G401.6 (cell line): ENCODE data around the gene PHKG2.
A peak's percentile ranks its signal among the peaks of the same experiment; 100 is the strongest.

Experiments used
- FAIRE-seq: peaks from 2 replicates; lab custom pipeline; 2012; peaks lifted over from hg19 to GRCh38; lab: Jason Lieb, UNC

Gene PHKG2

DNA sequence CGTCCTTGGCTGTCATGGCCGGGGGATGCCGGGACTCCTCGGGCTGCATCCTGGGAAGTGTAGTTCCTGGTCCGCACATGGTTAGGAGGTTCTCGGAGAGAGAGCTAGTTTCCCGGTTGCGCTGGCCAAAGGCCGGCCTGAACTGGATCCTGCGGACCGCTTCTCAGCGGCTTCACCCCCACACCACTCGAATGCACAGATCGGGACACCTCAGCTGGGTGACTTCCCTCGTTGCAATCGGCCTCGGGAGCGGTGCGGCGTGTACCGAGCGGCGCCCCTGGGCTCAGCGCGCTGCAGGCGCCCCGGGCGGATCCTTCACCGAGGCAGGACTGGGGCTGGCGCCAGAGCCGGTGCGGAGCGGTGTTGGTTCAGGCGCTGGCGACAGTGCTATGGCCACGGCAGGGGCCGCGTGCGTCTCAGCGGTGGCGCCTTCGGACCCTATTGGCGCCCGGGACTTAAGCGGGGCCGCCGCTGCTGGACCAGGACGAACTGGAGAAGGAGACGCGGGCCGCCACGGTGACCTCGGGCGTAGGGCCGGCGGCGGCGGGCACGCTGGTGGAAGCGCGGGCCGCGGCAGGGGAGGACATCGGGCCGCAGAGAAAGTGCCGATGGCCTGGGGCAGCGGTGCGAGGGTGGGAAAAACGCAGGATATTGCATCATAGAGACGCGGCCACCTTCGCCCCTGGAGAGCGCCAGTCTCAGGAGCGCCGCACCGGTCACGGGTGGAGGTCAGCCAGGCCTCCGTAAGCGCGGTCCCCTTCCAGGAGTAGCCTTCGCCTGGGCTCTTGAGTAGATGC lies 27.4 kb downstream of the PHKG2 start:
- FAIRE-seq = peak; percentile 44

- FAIRE-seq = no peak
Observed at GRCh38 chr16:30777591-30778297, 29.5 kb downstream of the PHKG2 start.

DNA sequence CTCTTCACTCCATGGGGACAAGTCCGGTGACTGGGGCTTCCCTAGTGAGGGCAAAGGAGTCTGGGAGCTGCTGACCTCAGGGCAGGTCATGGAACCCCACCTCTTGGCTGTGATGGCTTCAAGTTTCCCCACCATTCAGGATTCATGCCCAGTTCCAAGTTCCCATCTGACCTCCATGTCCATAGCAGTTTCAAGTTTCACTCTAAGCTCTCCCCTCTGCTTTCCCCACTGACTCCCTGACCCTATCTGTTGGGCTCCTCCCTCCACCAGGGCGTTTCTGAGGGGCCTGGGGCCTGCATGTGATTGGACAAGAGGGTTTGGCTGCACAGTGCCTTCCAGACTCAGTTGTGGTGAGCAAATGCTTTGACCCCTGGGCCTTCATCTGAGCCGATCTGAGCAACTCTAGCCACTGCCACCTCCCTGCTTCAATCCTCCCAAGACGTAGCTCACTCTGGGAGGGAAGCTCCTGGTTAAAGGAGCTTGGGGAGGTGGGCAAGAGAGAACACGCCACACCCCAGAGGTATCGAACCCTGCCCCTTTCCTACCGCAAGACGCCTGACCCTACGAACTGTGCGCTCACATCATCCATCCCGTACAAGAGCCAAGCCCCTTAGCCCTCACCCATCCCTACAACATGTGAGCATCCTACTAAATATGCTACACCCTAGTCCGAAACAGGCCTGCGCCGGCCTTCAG lies 30.5 kb downstream of the PHKG2 start:
- no peak for FAIRE-seq

- no peak for FAIRE-seq
Observed at GRCh38 chr16:30779596-30779995, 31.4 kb downstream of the PHKG2 start.

- FAIRE-seq = no peak
Observed at GRCh38 chr16:30780021-30780420, 31.8 kb downstream of the PHKG2 start.

DNA sequence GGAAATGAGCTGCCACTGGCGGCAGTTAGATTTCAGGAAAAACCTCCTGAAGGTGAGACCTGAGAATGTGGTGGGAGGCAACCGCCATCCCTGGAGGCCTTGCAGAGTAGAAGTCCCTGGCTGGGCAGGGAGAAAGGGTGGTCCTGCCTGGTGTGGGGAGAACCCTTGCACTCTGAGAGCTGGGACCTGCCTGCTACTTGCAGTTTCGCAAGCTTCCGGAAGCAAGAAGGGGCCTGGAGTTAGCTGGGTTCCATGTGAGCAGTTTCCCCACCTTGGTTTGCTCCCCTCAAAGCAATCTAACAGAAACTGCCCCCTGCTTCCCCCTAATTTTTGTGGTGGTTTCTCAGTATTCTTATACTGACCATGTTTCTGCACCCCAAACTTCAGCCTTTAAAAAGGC lies 32.3 kb downstream of the PHKG2 start:
- no peak for FAIRE-seq

DNA sequence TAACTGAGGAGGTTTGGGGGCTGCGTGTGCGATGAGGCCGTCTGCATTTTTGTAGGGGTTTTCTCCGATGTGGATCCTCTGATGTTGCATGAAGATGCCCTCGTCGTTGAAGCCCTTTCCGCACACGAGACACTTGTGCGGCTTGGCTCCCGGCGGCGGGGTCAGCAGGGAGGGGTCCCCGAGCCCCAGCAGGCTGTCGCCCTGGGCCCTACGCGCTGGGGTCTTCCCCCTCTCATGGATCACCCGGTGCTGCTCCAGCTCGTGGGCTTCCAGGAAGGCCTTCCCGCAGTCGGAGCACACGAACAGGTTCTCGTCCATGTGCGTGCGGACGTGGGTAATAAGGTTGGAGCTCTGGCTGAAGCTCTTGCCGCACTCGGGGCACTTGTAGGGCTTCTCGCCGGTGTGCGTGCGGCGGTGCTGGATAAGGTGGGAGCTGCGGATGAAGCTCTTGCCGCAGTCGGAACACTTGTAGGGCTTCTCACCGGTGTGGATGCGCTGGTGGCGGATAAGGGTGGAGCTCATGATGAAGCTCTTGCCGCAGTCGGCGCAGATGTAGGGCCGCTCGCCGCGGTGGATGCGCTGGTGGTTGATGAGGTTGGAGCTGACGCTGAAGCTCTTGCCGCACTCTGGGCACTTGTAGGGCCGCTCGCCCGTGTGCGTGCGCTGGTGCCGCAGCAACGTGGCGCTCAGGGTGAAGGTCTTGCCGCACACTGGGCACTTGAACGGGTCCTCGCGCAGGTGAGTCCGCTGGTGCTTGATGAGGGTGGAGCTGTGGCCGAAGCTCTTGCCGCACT lies 34.5 kb downstream of the PHKG2 start:
- FAIRE-seq = no peak

- no peak for FAIRE-seq
Observed at GRCh38 chr16:30783280-30784109, 35.3 kb downstream of the PHKG2 start.

DNA sequence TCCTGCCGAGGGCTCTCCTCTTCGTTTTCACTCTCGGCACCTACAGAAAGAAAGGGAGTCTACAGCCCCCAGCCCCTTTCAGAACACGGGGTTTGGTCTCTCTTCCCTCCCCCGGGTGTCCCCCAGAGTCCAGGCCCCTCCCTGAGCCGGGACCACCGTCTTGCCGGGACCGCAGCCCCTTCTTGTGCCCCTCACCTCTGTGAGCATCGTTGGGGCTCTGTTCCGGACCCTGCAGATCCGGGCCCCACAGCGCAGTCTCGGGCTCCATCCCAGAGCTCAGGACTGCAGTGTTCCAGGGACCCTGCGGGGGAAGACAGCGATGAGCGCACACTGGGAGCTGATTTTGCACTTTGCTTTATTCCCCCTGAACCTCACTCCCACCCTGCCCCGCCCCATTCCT lies 36.0 kb downstream of the PHKG2 start:
- no peak for FAIRE-seq

DNA sequence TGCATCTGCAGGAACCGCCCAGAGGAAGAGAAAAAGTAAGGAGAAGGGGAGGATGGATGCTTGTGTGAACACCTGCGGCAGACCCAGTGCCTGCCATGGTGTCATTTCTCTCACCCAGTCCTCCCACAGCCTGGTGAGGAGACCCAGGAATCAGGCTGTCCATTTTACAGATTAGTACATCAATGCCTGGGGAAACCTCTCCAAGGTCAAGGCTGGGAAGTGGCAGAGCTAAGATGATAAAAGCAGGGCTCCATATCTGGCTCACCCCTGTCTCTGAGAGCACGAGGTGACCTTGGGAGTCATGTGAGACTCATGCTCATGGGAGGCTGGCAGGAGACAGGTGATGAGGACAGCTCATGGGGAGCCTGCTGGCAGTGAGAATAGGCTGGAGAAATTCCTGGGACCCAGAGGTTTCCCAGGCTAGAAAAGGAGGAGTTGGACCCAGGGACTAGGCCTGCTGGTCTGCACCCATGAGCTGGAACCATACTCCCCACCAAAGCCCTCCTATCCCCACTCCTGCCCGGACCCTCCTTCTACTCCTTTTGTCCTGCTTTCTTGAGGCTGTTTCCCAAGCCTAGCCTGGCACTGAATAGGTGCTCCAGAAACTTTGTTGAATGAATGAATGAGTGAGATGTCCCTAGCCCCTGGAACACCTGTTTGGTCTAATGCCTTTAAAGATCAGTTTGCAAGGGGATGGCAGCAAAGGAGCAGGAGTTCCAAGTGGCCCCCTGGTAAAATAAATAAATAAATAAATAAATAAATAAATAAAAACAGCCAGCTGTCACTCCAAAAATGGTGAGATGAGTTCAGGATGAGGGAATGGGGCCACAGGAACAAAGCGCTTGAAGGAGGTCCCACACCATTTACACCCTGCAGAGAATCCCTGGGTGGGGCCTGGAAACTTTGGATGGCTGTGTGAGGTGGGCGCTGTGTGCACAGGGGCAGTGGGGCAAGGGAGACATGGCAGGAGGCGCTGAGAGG lies 37.2 kb downstream of the PHKG2 start:
- FAIRE-seq = no peak

- FAIRE-seq = no peak
Observed at GRCh38 chr16:30786115-30786935, 38.1 kb downstream of the PHKG2 start.

DNA sequence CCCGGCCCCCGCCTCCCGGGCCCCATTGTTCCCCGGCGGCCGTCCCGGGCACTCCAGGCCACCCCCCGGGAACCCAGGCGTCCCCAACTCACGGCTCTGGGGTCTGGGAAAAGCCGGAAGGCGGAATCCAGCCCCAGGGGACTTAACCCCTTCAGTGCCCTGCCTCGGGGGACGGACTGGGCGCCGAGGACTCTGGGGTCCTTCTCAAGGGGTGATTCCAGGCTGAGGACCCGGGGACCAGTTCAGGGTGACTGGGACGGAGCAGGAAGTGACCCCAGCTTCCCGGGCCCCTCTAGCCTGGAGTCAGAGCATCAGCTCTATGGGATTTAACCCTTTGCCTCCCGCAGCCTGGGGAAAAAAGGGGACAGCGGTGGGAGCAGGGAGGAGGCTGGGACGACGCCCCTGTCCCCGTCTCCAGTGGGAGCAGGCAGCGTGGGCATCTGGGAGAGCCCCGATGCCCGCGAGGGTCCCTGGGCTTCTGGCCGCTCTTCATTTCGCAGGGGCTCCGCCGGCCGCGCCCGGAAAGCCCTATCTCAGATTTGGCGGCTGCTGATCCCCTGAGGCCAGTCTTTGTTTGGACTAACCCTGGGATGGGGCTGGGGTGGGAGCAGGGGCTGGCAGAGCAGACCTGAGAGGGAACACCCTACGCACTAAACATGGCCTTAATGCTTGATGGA lies 38.8 kb downstream of the PHKG2 start, which contains the start of gene ZNF629:
ZNF629 (minus strand) TSS at position 270 of the 677 bp plus-strand sequence. CDS start 2,723 bp downstream, outside the sequence.
- FAIRE-seq = no peak

- no peak for FAIRE-seq
Observed at GRCh38 chr16:30787613-30788378, 39.6 kb downstream of the PHKG2 start.

DNA sequence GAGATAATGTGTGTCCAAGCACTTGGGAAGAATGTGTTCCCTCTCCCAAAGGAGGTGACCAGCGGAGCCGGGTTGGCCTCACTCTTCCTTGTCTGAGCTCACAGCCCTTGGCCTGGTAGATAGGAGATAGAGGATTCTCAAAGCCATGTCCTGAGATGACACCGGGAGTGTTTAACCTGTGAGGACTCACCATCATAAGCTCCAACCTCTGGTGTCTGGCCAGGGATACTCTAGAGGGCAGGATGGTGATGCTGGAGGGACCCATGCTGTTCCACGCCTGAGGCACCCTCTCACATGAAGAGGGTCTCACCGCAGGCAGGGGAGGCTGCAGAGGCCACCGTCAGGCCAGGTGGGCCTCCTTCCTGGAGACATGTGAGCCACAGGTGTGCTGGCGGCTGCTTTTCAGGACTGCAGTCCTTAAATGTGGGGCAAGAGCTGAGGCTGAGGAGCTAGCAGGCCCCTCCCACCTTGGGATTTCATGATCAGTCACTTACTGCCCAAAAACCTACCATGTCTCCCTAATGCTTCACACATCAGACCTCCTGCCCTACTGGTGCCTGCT lies 45.4 kb downstream of the PHKG2 start:
- no peak for FAIRE-seq

GRCh38 chr16:30794634-30795033 lies 46.4 kb downstream of the PHKG2 start:
- FAIRE-seq = no peak

DNA sequence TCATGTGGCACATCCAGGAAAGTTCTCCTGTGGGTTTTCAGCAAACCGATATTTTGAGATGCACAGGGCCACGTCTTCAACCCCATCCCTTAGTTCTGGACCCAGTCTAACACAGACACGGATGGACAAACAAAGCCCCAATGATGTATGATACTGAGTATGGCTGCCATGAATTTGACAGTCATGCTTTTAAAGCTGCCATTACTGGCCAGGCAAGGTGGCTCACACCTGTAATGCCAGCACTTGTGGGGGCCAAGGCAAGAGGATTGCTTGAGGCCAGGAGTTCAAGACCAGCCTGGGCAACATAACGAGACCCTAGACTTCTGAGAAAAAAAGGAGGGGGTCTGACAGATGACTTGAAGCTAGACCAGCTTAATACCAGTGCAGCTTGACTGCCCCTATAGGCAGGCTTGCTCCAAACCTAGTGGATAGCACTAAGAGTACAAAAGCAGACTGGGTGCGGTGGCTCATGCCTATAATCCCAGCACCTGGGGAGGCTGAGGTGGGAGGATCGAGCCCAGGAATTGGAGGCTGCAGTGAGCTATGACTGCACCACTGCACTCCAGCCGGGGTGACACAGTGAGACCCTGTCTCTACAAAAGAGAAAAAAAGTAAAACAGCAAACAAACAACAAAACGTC lies 49.6 kb downstream of the PHKG2 start:
- peak; percentile 8 for FAIRE-seq
